Right atrium auricular region (tissue), 2 donors: Measurements from ENCODE around the gene THRA. TPM values are rescaled to one million over a fixed set of nuclear protein-coding genes. Genes with fewer than 3 reads are reported as not detected.

ENCODE experiments used
- DNase-seq: peaks from one replicate; pipeline ENCODE4 v3.0.0-alpha.2; 2019; ENCODE audit warnings: low spot score
- H3K27ac ChIP-seq, 2 donors: fragments of 200-600 bp; sonication (generic); 1 replicate in 1 of 2; 2 replicates in 1 of 2; pipeline ENCODE4 v1.5.1; 2016 to 2019
- H3K27me3 ChIP-seq, 2 donors: fragments of 200-600 bp; sonication (generic); one replicate each; pipeline versions ENCODE4 v1.5.1 to v1.6.0; 2017 to 2019
- H3K36me3 ChIP-seq: fragments of 200-600 bp; sonication (generic); one replicate; pipeline ENCODE4 v1.5.1; 2016
- H3K4me1 ChIP-seq, 2 donors: fragments of 200-600 bp; sonication (generic); one replicate each; pipeline versions ENCODE4 v1.5.1 to v1.6.0; 2017 to 2019
- H3K4me3 ChIP-seq, 2 donors: fragments of 200-600 bp; sonication (generic); 1 replicate in 1 of 2; 2 replicates in 1 of 2; pipeline ENCODE4 v1.5.1; 2017 to 2019; ENCODE audit warnings: mild to moderate bottlenecking in 1 of 2, moderate library complexity in 1 of 2
- H3K9me3 ChIP-seq, 2 donors: fragments of 200-600 bp; sonication (generic); one replicate each; pipeline ENCODE4 v1.5.1; 2019
- CTCF ChIP-seq, 2 donors: fragments of 200-600 bp; sonication (generic); IDR thresholded peaks; one replicate each; pipeline ENCODE4 v1.5.1; 2019; ENCODE audit warnings: antibody characterized with exemption in 2 of 2
- total RNA-seq, 2 donors: library from RNA; depleted of rRNA; stranded (reverse); fragments of >200 nt; gene quantifications; one replicate each; pipeline ENCODE4 v1.1.0, GENCODE V29; 2016

Gene THRA
- total RNA-seq, 2 donors from 2014 or later, result 60.3 to 69.0 TPM

GRCh38 chr17:40041196-40041595 lies 21.6 kb upstream of the THRA start:
- DNase-seq, result no peak
- Histone ChIP-seq H3K36me3 (peaks cover 4% of the 10 kb centered on the region), H3K27ac (no peak overlapping the region), H3K9me3 (no peaks in the 10 kb centered on the region), H3K4me3 (no peak overlapping the region), H3K27me3 (no peaks in the 10 kb centered on the region), H3K4me1 (peaks cover 0 to 15% of the 10 kb centered on the region in 2 donors)
- no peak for TF ChIP-seq CTCF (IDR thresholded peaks at IDR 0.05)

GRCh38 chr17:40056379-40057015 lies 6.3 kb upstream of the THRA start:
- peak overlapping the region; percentile 61 to 68 for H3K27ac ChIP-seq
- no peak for TF ChIP-seq CTCF (IDR thresholded peaks at IDR 0.05)
- no peak for DNase-seq

GRCh38 chr17:40058186-40058784 lies 4.5 kb upstream of the THRA start:
- Histone ChIP-seq H3K27me3 (no peaks in the 10 kb centered on the region), H3K27ac (peak overlapping the region; percentile 44 to 79), H3K9me3 (no peaks in the 10 kb centered on the region), H3K4me3 (peak overlapping the region in 1 of 2 donors; percentile 21), H3K4me1 (peaks cover 0 to 28% of the 10 kb centered on the region in 2 donors), H3K36me3 (no peaks in the 10 kb centered on the region)
- no peak for DNase-seq
- no peak for TF ChIP-seq CTCF (IDR thresholded peaks at IDR 0.05)

More at GRCh38 chr17:40056379-40057015, 6.3 kb upstream of the THRA start:
- H3K4me1 ChIP-seq, result peaks cover 0 to 25% of the 10 kb centered on the region in 2 donors
- no peaks in the 10 kb centered on the region for H3K27me3 ChIP-seq
- H3K4me3 ChIP-seq, result no peak overlapping the region
- no peaks in the 10 kb centered on the region for H3K9me3 ChIP-seq
- H3K36me3 ChIP-seq, result peaks cover 13% of the 10 kb centered on the region

GRCh38 chr17:40058865-40059264 lies 3.9 kb upstream of the THRA start:
- Histone ChIP-seq H3K4me1 (peaks cover 0 to 25% of the 10 kb centered on the region in 2 donors), H3K27me3 (no peaks in the 10 kb centered on the region), H3K9me3 (no peaks in the 10 kb centered on the region), H3K4me3 (no peak overlapping the region), H3K36me3 (no peaks in the 10 kb centered on the region), H3K27ac (peak overlapping the region; percentile 44 to 79)
- no peak for TF ChIP-seq CTCF (IDR thresholded peaks at IDR 0.05)
- no peak for DNase-seq

- H3K27ac ChIP-seq, result peak overlapping the region; percentile 17 to 79
- H3K9me3 ChIP-seq, result no peaks in the 10 kb centered on the region
- TF ChIP-seq CTCF (IDR thresholded peaks at IDR 0.05), result no peak
- no peak overlapping the region for H3K4me3 ChIP-seq
- peaks cover 0 to 35% of the 10 kb centered on the region in 2 donors for H3K4me1 ChIP-seq
- no peaks in the 10 kb centered on the region for H3K27me3 ChIP-seq
- no peak for DNase-seq
- H3K36me3 ChIP-seq, result no peaks in the 10 kb centered on the region
Observed at GRCh38 chr17:40059729-40060475, 2.9 kb upstream of the THRA start.
